Ovary (tissue), 3 donors: ENCODE results near the gene FAR2.

Experiments used
- CTCF ChIP-seq, 3 donors: fragments of 450-650 bp in 2 of 3; fragments of 200-600 bp in 1 of 3; IDR thresholded peaks; one replicate each; pipeline versions ENCODE4 v1.5.1 to v1.8.0; 2016 to 2022; ENCODE audit warnings: antibody characterized with exemption in 3 of 3, mild to moderate bottlenecking in 1 of 3
- EP300 ChIP-seq: sonication (generic); formaldehyde crosslinking; IDR thresholded peaks from one replicate; pipeline ENCODE4 v1.6.1; 2017; ENCODE audit warnings: antibody characterized with exemption
- donor health status: DM: no; HTN: no; CAD: no.

DNA sequence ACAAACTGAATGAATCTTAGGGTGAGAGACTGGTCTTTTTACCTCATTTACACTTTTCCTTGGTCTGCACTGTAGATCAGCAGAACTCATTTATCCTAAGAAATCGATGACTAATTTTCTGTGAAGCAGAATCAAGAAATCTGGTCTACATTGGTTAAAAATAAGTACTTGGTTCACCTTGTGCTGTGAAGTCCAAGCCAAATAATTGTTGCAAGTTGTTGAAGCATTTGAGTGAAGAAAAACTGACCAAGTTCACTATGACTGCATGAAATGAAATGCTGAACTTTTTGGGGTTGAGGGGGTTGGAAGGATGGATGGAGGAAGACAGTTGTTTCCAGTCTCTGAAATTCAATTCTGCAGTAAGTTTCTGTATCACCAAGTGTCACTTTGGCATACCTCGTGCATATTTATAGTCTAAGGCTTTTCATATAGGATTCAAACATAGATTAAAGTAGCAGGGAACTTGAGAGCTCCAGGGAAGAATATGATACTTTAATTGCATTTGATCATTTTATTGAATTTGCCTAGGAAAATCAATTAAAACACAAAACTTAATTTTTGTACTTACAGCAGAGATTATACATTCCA is 75.0 kb downstream of the FAR2 start:
- TF ChIP-seq CTCF (IDR thresholded peaks at IDR 0.05) (no peak), EP300 (no peak)
